Measurements from ENCODE around the gene FDCSP. TPM values are rescaled to one million over a fixed set of nuclear protein-coding genes. Genes with fewer than 3 reads are reported as not detected.
"Not testable (repeated sequence)": the region's sequence is repeated elsewhere in the genome, so short reads cannot be mapped to it uniquely, and the experiment has no call there.

FDCSP gene
- total RNA-seq (2014; rRNA removed; shearing (Covaris generic)): not detected in 2 replicates

GRCh38 chr4:70225824-70226223 is at the start of gene FDCSP:
TSS of gene FDCSP (plus strand) at chr4:70226124. CDS start at chr4:70231195, 5,071 bp downstream.
- no peak for DNase-seq (ENCODE audit: low spot score)

GRCh38 chr4:70177090-70177489 is 48.8 kb upstream of the FDCSP start:
- no peak for DNase-seq (ENCODE audit: low spot score)

- no peak for DNase-seq (ENCODE audit: low spot score)
These were observed 47.8 kb upstream of the FDCSP start for GRCh38 chr4:70178075-70178660.

GRCh38 chr4:70179811-70180210 is 46.1 kb upstream of the FDCSP start:
- DNase-seq (ENCODE audit: low spot score): no peak

- no peak for DNase-seq (ENCODE audit: low spot score)
These were observed 44.1 kb upstream of the FDCSP start for GRCh38 chr4:70181864-70182263.

- DNase-seq (ENCODE audit: low spot score): no peak
These were observed 43.3 kb upstream of the FDCSP start for GRCh38 chr4:70182517-70183167.

GRCh38 chr4:70183168-70183939 is 42.6 kb upstream of the FDCSP start:
- peak; percentile 62 for DNase-seq (ENCODE audit: low spot score)

- no peak for DNase-seq (ENCODE audit: low spot score)
These were observed 42.0 kb upstream of the FDCSP start for GRCh38 chr4:70183940-70184246.

- no peak for DNase-seq (ENCODE audit: low spot score)
These were observed 38.7 kb upstream of the FDCSP start for GRCh38 chr4:70187216-70187615.

GRCh38 chr4:70190579-70190978 is 35.3 kb upstream of the FDCSP start:
- no peak for DNase-seq (ENCODE audit: low spot score)

GRCh38 chr4:70191647-70192046 is 34.3 kb upstream of the FDCSP start:
- no peak for DNase-seq (ENCODE audit: low spot score)

- no peak for DNase-seq (ENCODE audit: low spot score)
These were observed 33.0 kb upstream of the FDCSP start for GRCh38 chr4:70192895-70193294.

- DNase-seq (ENCODE audit: low spot score): no peak
These were observed 30.5 kb upstream of the FDCSP start, which contains the start of gene ODAM for GRCh38 chr4:70195425-70195824. TSS of gene ODAM (plus strand) at chr4:70195725. CDS start at chr4:70196544, 819 bp downstream.

GRCh38 chr4:70196857-70197256 is 29.1 kb upstream of the FDCSP start:
- no peak for DNase-seq (ENCODE audit: low spot score)

GRCh38 chr4:70197842-70198241 is 28.1 kb upstream of the FDCSP start:
- peak; percentile 6 for DNase-seq (ENCODE audit: low spot score)

- no peak for DNase-seq (ENCODE audit: low spot score)
These were observed 22.3 kb upstream of the FDCSP start for GRCh38 chr4:70203601-70204000.

GRCh38 chr4:70212752-70213151 is 13.2 kb upstream of the FDCSP start:
- not testable (repeated sequence) for DNase-seq (ENCODE audit: low spot score)

GRCh38 chr4:70216109-70216508 is 9.8 kb upstream of the FDCSP start:
- DNase-seq (ENCODE audit: low spot score): not testable (repeated sequence)

GRCh38 chr4:70216550-70216949 is 9.4 kb upstream of the FDCSP start:
- DNase-seq (ENCODE audit: low spot score): not testable (repeated sequence)

- DNase-seq (ENCODE audit: low spot score): not testable (repeated sequence)
These were observed 4.5 kb upstream of the FDCSP start for GRCh38 chr4:70221389-70221788.

- not testable (repeated sequence) for DNase-seq (ENCODE audit: low spot score)
These were observed 4.1 kb upstream of the FDCSP start for GRCh38 chr4:70221818-70222217.

GRCh38 chr4:70236125-70236524 is 10.2 kb downstream of the FDCSP start:
- DNase-seq (ENCODE audit: low spot score): no peak
